Mammary epithelial cell (primary cell): Measurements from ENCODE around the gene ALDH4A1.

Experiments
- EZH2 ChIP-seq: IDR thresholded peaks from 2 replicates; pipeline ENCODE4 v1.6.1; 2012; ENCODE audit warnings: low read length, inconsistent platforms, borderline replicate concordance
- TF ChIP-seq, protein P1 (sequence below), 2 donors: IDR thresholded peaks in 1 of 2; conservative IDR thresholded peaks in 1 of 2; 2 replicates each; pipeline ENCODE4 v1.5.1; 2011 to 2012; ENCODE audit warnings: inconsistent platforms in 2 of 2, low read length in 2 of 2, mild to moderate bottlenecking in 2 of 2, control low read depth in 1 of 2, low read depth in 1 of 2; ENCODE audit not compliant: insufficient read depth in 1 of 2; ENCODE audit errors: extremely low read depth in 1 of 2

DNA sequence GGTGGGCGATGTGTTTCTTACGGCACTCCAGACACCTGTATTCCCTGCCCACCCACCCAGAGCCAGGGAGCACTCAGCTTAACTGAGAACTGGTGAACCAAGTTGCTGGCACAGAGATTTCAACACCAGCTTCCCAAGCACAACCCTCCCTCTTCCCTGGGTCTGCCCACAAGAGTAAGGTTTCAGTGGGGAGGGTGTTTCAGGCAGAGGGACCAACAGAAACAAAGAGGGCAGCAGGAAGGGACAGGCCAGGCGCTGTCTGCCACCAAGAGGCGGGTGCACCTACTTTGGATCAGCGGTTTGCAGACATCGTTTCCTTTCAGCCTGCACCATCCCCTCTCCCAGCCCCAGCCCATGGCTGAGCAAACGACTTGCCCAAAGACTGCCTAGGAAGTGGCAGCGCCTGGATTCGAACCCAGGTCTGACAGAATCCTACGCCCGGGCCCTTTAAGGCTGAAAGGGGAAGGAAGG, 21.9 kb upstream of the ALDH4A1 start:
- TF ChIP-seq, protein P1, sequence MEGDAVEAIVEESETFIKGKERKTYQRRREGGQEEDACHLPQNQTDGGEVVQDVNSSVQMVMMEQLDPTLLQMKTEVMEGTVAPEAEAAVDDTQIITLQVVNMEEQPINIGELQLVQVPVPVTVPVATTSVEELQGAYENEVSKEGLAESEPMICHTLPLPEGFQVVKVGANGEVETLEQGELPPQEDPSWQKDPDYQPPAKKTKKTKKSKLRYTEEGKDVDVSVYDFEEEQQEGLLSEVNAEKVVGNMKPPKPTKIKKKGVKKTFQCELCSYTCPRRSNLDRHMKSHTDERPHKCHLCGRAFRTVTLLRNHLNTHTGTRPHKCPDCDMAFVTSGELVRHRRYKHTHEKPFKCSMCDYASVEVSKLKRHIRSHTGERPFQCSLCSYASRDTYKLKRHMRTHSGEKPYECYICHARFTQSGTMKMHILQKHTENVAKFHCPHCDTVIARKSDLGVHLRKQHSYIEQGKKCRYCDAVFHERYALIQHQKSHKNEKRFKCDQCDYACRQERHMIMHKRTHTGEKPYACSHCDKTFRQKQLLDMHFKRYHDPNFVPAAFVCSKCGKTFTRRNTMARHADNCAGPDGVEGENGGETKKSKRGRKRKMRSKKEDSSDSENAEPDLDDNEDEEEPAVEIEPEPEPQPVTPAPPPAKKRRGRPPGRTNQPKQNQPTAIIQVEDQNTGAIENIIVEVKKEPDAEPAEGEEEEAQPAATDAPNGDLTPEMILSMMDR (conservative IDR thresholded peaks at IDR 0.05 in 1 of 2, IDR thresholded peaks at IDR 0.05 in 1 of 2; ENCODE audit: extremely low read depth in 1 of 2, insufficient read depth in 1 of 2, low read depth in 1 of 2, low read length in 2 of 2): no peak
- no peak for TF ChIP-seq EZH2
